Measurements from ENCODE around the gene PGS1. TPM values are rescaled to one million over a fixed set of nuclear protein-coding genes. Genes with fewer than 3 reads are reported as not detected.

PGS1 gene
- total RNA-seq, 1 donor from 2014 or later = 45.2 TPM

DNA sequence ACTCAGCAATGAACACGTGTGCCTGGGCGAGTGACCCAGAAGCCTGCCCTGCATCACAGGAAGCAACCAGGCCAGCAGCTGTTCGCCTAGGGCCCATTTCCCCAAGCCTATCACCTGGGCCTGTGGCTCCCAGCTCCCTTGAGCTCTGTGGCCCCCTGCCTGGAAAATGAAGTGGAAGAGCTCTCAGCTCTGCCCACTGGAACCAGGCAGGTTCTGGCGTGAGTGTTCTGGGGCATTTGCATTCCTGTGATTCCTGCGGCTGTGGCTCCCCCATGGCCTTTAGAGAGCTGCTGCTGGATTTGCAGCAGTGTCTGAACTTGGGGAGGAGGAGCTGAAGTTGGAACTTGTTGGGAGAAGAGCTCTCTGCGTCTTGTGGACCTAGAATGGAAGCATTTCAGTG is 22.8 kb downstream of the PGS1 start:
- H3K4me3 Mint-ChIP-seq = peak overlapping the region; percentile 24
- no peak for DNase-seq (ENCODE audit: low spot score)
- H3K9ac ChIP-seq = no peak overlapping the region
- no peaks in the 10 kb centered on the region for H3K27me3 ChIP-seq
- H3K9me3 Mint-ChIP-seq = no peaks in the 10 kb centered on the region
- peaks cover 36% of the 10 kb centered on the region for H3K36me3 Mint-ChIP-seq
- H3K9me3 ChIP-seq (ENCODE audit: low read depth) = no peaks in the 10 kb centered on the region
- no peak overlapping the region for H2AFZ ChIP-seq (replicated peaks)
- no peak overlapping the region for H3K4me2 ChIP-seq
- H3K4me3 ChIP-seq = no peak overlapping the region
- H3K27ac Mint-ChIP-seq = peak overlapping the region; percentile 82
- H3K27ac ChIP-seq = no peak overlapping the region
- no peaks in the 10 kb centered on the region for H4K20me1 ChIP-seq (ENCODE audit: low read depth)
- no peaks in the 10 kb centered on the region for H3F3A ChIP-seq (ENCODE audit: low read depth)
- H3K27me3 Mint-ChIP-seq (ENCODE audit: insufficient read depth, low read depth) = peaks cover 4% of the 10 kb centered on the region
- peaks cover 19% of the 10 kb centered on the region for H3K79me2 ChIP-seq (ENCODE audit: low read depth)
- TF ChIP-seq, protein P1, sequence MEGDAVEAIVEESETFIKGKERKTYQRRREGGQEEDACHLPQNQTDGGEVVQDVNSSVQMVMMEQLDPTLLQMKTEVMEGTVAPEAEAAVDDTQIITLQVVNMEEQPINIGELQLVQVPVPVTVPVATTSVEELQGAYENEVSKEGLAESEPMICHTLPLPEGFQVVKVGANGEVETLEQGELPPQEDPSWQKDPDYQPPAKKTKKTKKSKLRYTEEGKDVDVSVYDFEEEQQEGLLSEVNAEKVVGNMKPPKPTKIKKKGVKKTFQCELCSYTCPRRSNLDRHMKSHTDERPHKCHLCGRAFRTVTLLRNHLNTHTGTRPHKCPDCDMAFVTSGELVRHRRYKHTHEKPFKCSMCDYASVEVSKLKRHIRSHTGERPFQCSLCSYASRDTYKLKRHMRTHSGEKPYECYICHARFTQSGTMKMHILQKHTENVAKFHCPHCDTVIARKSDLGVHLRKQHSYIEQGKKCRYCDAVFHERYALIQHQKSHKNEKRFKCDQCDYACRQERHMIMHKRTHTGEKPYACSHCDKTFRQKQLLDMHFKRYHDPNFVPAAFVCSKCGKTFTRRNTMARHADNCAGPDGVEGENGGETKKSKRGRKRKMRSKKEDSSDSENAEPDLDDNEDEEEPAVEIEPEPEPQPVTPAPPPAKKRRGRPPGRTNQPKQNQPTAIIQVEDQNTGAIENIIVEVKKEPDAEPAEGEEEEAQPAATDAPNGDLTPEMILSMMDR (IDR thresholded peaks at IDR 0.05) = no peak
- TF ChIP-seq EZH2 (IDR thresholded peaks at IDR 0.05) (no peak), EZH2phosphoT487 (IDR thresholded peaks at IDR 0.05) (no peak)
- H3K4me1 ChIP-seq = no peaks in the 10 kb centered on the region
- H3K36me3 ChIP-seq = no peaks in the 10 kb centered on the region
- H3K4me1 Mint-ChIP-seq = no peaks in the 10 kb centered on the region

DNA sequence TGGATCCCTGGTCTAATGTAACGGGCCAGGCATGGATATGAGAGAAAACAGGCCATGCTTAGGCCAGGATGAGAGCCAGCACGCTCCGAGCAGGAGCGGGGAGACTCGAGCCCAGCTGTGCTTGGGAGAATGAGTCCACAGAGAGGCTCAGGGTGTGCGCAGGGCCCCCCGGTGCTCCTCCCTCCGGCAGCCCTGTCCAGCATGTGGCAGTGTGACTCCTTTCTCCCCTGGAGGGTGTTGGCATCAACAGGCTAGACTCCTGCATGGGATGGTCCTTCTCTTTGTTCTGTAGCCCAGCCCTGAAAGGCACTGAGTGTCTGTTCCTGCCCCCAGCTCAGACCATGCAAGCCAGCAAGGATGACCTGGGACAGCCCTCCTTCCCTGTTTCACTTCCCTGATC is 23.4 kb downstream of the PGS1 start:
- no peak overlapping the region for H2AFZ ChIP-seq (replicated peaks)
- no peak overlapping the region for H3K4me3 ChIP-seq
- no peak overlapping the region for H3K27ac ChIP-seq
- peaks cover 15% of the 10 kb centered on the region for H3K79me2 ChIP-seq (ENCODE audit: low read depth)
- no peak overlapping the region for H3K9ac ChIP-seq
- peaks cover 1% of the 10 kb centered on the region for H4K20me1 ChIP-seq (ENCODE audit: low read depth)
- no peaks in the 10 kb centered on the region for H3K36me3 ChIP-seq
- H3K27me3 ChIP-seq = no peaks in the 10 kb centered on the region
- H3F3A ChIP-seq (ENCODE audit: low read depth) = no peaks in the 10 kb centered on the region
- no peaks in the 10 kb centered on the region for H3K9me3 ChIP-seq (ENCODE audit: low read depth)
- no peaks in the 10 kb centered on the region for H3K4me1 ChIP-seq
- Mint-ChIP-seq H3K4me3 (no peak overlapping the region), H3K4me1 (no peaks in the 10 kb centered on the region), H3K9me3 (no peaks in the 10 kb centered on the region), H3K27ac (no peak overlapping the region), H3K36me3 (peaks cover 35% of the 10 kb centered on the region), H3K27me3 (ENCODE audit: insufficient read depth, low read depth) (peaks cover 4% of the 10 kb centered on the region)
- no peak overlapping the region for H3K4me2 ChIP-seq
- no peak for DNase-seq (ENCODE audit: low spot score)
- no peak for TF ChIP-seq EZH2 (IDR thresholded peaks at IDR 0.05)
- TF ChIP-seq, protein P1 (IDR thresholded peaks at IDR 0.05) = no peak
- no peak for TF ChIP-seq EZH2phosphoT487 (IDR thresholded peaks at IDR 0.05)

DNA sequence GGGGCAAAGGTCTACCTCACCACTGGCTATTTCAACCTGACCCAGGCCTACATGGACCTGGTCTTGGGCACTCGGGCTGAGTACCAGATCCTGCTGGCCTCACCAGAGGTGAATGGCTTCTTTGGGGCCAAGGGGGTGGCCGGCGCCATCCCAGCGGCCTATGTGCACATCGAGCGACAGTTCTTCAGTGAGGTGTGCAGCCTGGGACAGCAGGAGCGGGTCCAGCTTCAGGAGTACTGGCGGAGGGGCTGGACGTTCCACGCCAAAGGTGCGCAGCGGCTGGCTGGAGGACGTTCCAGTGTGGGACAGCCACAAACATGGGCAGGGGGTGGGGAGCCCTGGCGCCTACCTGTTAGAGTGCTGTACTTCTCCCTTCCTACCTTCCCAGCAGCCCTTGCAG is 25.4 kb downstream of the PGS1 start:
- H3K27ac Mint-ChIP-seq = no peak overlapping the region
- Histone ChIP-seq H3K4me2 (no peak overlapping the region), H3K79me2 (ENCODE audit: low read depth) (peaks cover 32% of the 10 kb centered on the region), H3K36me3 (no peaks in the 10 kb centered on the region), H3K4me1 (no peaks in the 10 kb centered on the region), H3F3A (ENCODE audit: low read depth) (no peaks in the 10 kb centered on the region), H3K9me3 (ENCODE audit: low read depth) (no peaks in the 10 kb centered on the region), H3K27me3 (no peaks in the 10 kb centered on the region), H3K9ac (no peak overlapping the region), H3K27ac (no peak overlapping the region), H4K20me1 (ENCODE audit: low read depth) (peaks cover 19% of the 10 kb centered on the region), H2AFZ (replicated peaks) (no peak overlapping the region), H3K4me3 (no peak overlapping the region)
- no peaks in the 10 kb centered on the region for H3K9me3 Mint-ChIP-seq
- peaks cover 4% of the 10 kb centered on the region for H3K27me3 Mint-ChIP-seq (ENCODE audit: insufficient read depth, low read depth)
- DNase-seq (ENCODE audit: low spot score) = no peak
- no peak overlapping the region for H3K4me3 Mint-ChIP-seq
- peaks cover 1% of the 10 kb centered on the region for H3K4me1 Mint-ChIP-seq
- TF ChIP-seq, protein P1 (IDR thresholded peaks at IDR 0.05) = no peak
- TF ChIP-seq EZH2 (IDR thresholded peaks at IDR 0.05) = no peak
- no peak for TF ChIP-seq EZH2phosphoT487 (IDR thresholded peaks at IDR 0.05)
- H3K36me3 Mint-ChIP-seq = peaks cover 28% of the 10 kb centered on the region
